Smooth muscle cell (in vitro differentiated cells): Measurements from ENCODE around the gene SAMD3. TPM values are rescaled to one million over a fixed set of nuclear protein-coding genes. Genes with fewer than 3 reads are reported as not detected.
"Not testable (repeated sequence)": the region's sequence is repeated elsewhere in the genome, so short reads cannot be mapped to it uniquely, and the experiment has no call there.

Experiments used
- DNase-seq: peaks from one replicate; lab custom pipeline; 2025; ENCODE audit not compliant: unreplicated experiment; lab: John Stamatoyannopoulos, UW
- H2AFZ ChIP-seq: fragments of 200-600 bp; sonication (generic); 2 replicates; pipeline ENCODE4 v1.6.0; 2016; ENCODE audit warnings: antibody characterized with exemption, low read depth, mild to moderate bottlenecking
- H3F3A ChIP-seq: fragments of 200-600 bp; sonication (generic); 2 replicates; pipeline ENCODE4 v1.6.0; 2017; ENCODE audit warnings: antibody characterized with exemption, low read depth
- H3K27ac ChIP-seq: fragments of 200-600 bp; sonication (generic); 2 replicates; pipeline ENCODE4 v1.5.1; 2016; ENCODE audit warnings: low read depth, mild to moderate bottlenecking
- H3K27me3 ChIP-seq: fragments of 200-600 bp; sonication (generic); 2 replicates; pipeline ENCODE4 v1.6.1; 2016; ENCODE audit warnings: low read depth, mild to moderate bottlenecking
- H3K36me3 ChIP-seq: fragments of 200-600 bp; sonication (generic); 2 replicates; pipeline ENCODE4 v1.5.1; 2016; ENCODE audit warnings: low read depth
- H3K4me1 ChIP-seq: fragments of 200-600 bp; sonication (generic); 2 replicates; pipeline ENCODE4 v1.5.1; 2016; ENCODE audit warnings: low read depth
- H3K4me2 ChIP-seq: fragments of 200-600 bp; sonication (generic); 2 replicates; pipeline ENCODE4 v1.6.0; 2016; ENCODE audit warnings: mild to moderate bottlenecking
- H3K4me3 ChIP-seq: fragments of 200-600 bp; sonication (generic); 2 replicates; pipeline ENCODE4 v1.5.1; 2016; ENCODE audit warnings: mild to moderate bottlenecking
- H3K79me2 ChIP-seq: fragments of 200-600 bp; sonication (generic); 2 replicates; pipeline ENCODE4 v1.6.0; 2016; ENCODE audit warnings: low read depth, mild to moderate bottlenecking
- H3K9ac ChIP-seq: fragments of 200-600 bp; sonication (generic); 2 replicates; pipeline ENCODE4 v1.6.0; 2016; ENCODE audit warnings: low read depth
- H3K9me3 ChIP-seq: fragments of 200-600 bp; sonication (generic); replicated peaks from 2 replicates; pipeline ENCODE4 v1.5.1; 2016; ENCODE audit warnings: low read depth
- H4K20me1 ChIP-seq: fragments of 200-600 bp; sonication (generic); 2 replicates; pipeline ENCODE4 v1.6.0; 2016; ENCODE audit warnings: low read depth
- WGBS: methylation state at CpG from one replicate; pipeline ENCODE4 v1.1.7; 2016; ENCODE audit warnings: low lambda C conversion rate; 5-methylcytosine and 5-hydroxymethylcytosine counted together
- polyA plus RNA-seq: library from polyadenylated mRNA; unstranded; fragments of >200 nt; fragmentation: Nextera tagmentation; extraction: Ambion mirVana; gene quantifications from 2 replicates; pipeline ENCODE4 v1.2.1, GENCODE V29; 2016
- total RNA-seq: library from RNA; depleted of rRNA; stranded (reverse); fragments of >200 nt; gene quantifications from 2 replicates; pipeline ENCODE4 v1.2.3, GENCODE V29; 2014
- TF ChIP-seq, protein P1 (sequence below): fragments of 200-600 bp; sonication (generic); IDR thresholded peaks from 2 replicates; pipeline ENCODE4 v1.5.1; 2017; ENCODE audit warnings: borderline replicate concordance, mild to moderate bottlenecking, antibody characterized with exemption; ENCODE audit not compliant: insufficient read depth, poor library complexity, severe bottlenecking

The SAMD3 gene, protein sequence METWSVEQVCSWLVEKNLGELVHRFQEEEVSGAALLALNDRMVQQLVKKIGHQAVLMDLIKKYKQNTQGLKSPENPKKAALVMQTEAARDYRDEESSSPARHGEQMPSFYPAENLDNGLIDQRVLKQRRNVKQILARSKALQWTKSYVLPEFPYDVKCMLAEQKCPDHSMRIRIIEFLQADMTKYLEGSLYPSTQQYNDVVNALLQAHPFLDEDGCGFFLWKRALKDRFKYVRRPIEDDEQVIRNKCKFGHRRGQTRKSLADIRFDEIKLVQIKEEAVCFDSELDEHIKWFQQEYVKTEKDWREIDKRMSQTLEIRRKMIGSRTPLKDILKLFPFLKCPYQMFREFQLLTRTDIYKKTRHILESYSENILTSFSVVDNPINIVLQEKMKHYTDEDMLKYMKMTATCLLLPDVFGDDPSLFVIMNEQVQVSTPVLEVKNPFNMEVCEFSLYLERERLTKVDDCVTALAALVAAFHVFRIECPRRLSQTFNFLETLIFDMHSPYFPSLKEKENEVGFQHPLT
- total RNA-seq: 2.1 and 3.8 TPM in 2 replicates
- polyA plus RNA-seq: 3.1 and 3.5 TPM in 2 replicates

GRCh38 chr6:130222775-130223174 is at the start of gene SAMD3:
Gene SAMD3, minus strand, starts transcription at chr6:130222951. Its CDS starts 7,678 bp downstream, at chr6:130215273.
- TF ChIP-seq, protein P1, sequence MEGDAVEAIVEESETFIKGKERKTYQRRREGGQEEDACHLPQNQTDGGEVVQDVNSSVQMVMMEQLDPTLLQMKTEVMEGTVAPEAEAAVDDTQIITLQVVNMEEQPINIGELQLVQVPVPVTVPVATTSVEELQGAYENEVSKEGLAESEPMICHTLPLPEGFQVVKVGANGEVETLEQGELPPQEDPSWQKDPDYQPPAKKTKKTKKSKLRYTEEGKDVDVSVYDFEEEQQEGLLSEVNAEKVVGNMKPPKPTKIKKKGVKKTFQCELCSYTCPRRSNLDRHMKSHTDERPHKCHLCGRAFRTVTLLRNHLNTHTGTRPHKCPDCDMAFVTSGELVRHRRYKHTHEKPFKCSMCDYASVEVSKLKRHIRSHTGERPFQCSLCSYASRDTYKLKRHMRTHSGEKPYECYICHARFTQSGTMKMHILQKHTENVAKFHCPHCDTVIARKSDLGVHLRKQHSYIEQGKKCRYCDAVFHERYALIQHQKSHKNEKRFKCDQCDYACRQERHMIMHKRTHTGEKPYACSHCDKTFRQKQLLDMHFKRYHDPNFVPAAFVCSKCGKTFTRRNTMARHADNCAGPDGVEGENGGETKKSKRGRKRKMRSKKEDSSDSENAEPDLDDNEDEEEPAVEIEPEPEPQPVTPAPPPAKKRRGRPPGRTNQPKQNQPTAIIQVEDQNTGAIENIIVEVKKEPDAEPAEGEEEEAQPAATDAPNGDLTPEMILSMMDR: no peak
- Histone ChIP-seq H3K36me3 (no peaks in the 10 kb centered on the region), H3F3A (no peaks in the 10 kb centered on the region), H3K27me3 (no peaks in the 10 kb centered on the region), H3K27ac (no peak within 1 kb of the TSS), H3K9me3 (no peaks in the 10 kb centered on the region), H3K4me3 (no peak within 1 kb of the TSS), H3K79me2 (no peaks in the 10 kb centered on the region), H3K4me1 (no peaks in the 10 kb centered on the region), H2AFZ (no peak within 1 kb of the TSS), H4K20me1 (no peaks in the 10 kb centered on the region), H3K9ac (no peak within 1 kb of the TSS), H3K4me2 (no peak within 1 kb of the TSS)
- DNase-seq: no peak
- WGBS: 91% methylated on average over 2 of the region's 2 CpGs

DNA sequence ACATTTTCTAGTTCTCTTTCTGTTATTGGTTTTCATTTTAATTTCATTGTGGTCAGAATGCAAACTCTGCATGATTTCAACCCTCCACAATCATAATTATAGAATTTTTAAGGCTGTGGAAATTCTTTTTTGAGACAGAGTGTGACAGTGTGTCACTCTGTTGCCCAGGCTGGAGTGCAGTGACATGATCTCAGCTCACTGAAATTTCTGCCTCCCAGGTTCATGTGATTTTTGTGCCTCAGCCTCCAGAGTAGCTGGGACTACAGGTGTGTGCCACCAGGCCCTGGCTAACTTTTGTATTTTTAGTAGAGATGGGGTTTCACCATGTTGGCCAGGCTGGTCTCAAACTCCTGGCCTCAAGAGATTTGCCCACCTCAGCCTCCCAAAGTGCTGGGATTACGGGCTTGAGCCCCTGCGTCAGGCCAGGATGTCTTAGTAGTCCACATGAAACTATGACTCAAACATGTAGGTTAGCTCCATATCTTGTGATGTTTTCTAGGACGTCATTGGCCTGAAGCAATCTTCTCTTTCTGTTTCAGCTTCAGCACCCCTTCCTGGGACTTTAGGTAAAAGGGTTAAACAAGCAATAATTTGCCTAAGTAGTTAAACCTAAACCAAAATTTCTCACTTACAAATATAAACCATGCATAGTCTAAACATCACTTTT is 47.4 kb upstream of the SAMD3 start:
- TF ChIP-seq, protein P1: no peak
- no peak for DNase-seq
- no peak overlapping the region for H3K9ac ChIP-seq
- no peaks in the 10 kb centered on the region for H3K36me3 ChIP-seq
- no peaks in the 10 kb centered on the region for H3K27me3 ChIP-seq
- H3K4me3 ChIP-seq: no peak overlapping the region
- H3F3A ChIP-seq: no peaks in the 10 kb centered on the region
- H3K9me3 ChIP-seq: peaks cover 2% of the 10 kb centered on the region
- H3K4me1 ChIP-seq: no peaks in the 10 kb centered on the region
- no peak overlapping the region for H2AFZ ChIP-seq
- H3K27ac ChIP-seq: no peak overlapping the region
- no peaks in the 10 kb centered on the region for H4K20me1 ChIP-seq
- no peak overlapping the region for H3K4me2 ChIP-seq
- 96% methylated on average over 3 of the region's 3 CpGs for WGBS
- no peaks in the 10 kb centered on the region for H3K79me2 ChIP-seq

DNA sequence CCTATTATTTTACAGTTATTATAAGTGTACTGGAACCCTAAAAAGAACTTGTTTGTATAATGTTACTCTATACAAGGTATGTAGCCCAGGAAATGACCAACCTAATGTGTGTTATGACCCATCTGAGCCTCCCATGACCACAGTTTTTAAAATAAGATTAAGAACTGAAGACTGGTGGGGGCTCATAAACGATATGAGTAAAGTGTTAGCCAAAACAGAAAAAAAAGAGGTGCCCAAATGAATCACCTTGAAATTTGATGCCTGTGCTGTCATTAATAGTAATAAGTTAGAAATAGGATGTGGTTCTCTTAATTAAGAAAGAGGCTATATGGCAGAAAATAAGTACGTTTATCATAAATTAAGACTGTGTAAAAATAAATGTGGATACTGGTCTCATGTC is 42.8 kb upstream of the SAMD3 start:
- not testable (repeated sequence) for H3K9ac ChIP-seq, H3K27ac ChIP-seq, H3K4me3 ChIP-seq, H3K27me3 ChIP-seq, H3K4me1 ChIP-seq, H3K4me2 ChIP-seq, H3K36me3 ChIP-seq, H2AFZ ChIP-seq, H3K9me3 ChIP-seq, H3F3A ChIP-seq, H4K20me1 ChIP-seq, DNase-seq, H3K79me2 ChIP-seq
- WGBS: 89% methylated on average over 2 of the region's 2 CpGs

DNA sequence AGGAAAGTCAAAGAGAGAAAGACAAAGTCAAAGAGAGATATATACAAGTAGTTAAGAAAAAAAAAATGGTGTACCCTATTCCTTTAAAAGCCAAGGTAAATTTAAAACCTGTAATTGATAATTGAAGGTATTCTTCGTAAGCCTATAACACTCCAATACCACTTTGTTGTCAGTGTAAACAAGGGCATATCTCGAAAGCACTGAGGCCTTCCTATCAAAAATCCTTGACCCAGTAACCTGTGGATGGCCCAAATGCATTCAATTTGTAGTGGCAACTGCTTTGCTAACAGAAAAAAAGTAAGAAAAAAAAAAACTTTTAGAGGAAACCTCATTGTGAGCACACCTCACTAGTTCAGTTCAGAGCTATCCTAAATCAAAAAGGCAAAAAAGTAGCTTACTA is 39.3 kb upstream of the SAMD3 start:
- Histone ChIP-seq H3F3A (no peaks in the 10 kb centered on the region), H3K4me3 (no peak overlapping the region), H2AFZ (no peak overlapping the region), H4K20me1 (no peaks in the 10 kb centered on the region), H3K9me3 (no peaks in the 10 kb centered on the region), H3K4me1 (no peaks in the 10 kb centered on the region), H3K9ac (no peak overlapping the region), H3K27me3 (no peaks in the 10 kb centered on the region), H3K79me2 (no peaks in the 10 kb centered on the region), H3K27ac (no peak overlapping the region), H3K36me3 (no peaks in the 10 kb centered on the region), H3K4me2 (no peak overlapping the region)
- DNase-seq: no peak
- TF ChIP-seq, protein P1: no peak
- WGBS: 98% methylated on average over 2 of the region's 2 CpGs

- H2AFZ ChIP-seq, H3K4me3 ChIP-seq, H3K9me3 ChIP-seq, H3K36me3 ChIP-seq, H3K27ac ChIP-seq, H3K9ac ChIP-seq, DNase-seq, H3K4me2 ChIP-seq, H3K4me1 ChIP-seq, H3F3A ChIP-seq, H4K20me1 ChIP-seq, H3K27me3 ChIP-seq, H3K79me2 ChIP-seq: not testable (repeated sequence)
- 96% methylated on average over 3 of the region's 3 CpGs for WGBS
Measured at GRCh38 chr6:130261558-130261957, 38.8 kb upstream of the SAMD3 start.

- H3K9me3 ChIP-seq, H2AFZ ChIP-seq, DNase-seq, H3K4me1 ChIP-seq, H3K4me2 ChIP-seq, H3K36me3 ChIP-seq, H3K9ac ChIP-seq, H4K20me1 ChIP-seq, H3F3A ChIP-seq, H3K4me3 ChIP-seq, H3K27me3 ChIP-seq, H3K79me2 ChIP-seq, H3K27ac ChIP-seq: not testable (repeated sequence)
- 83% methylated on average over 15 of the region's 15 CpGs for WGBS
Measured at GRCh38 chr6:130260614-130261241, 38.0 kb upstream of the SAMD3 start.
